GM18858 (cell line): ENCODE results near the gene RACGAP1.

Experiments
- ATAC-seq: cut with Tn5 transposase; IDR thresholded peaks from one replicate; pipeline ENCODE4 v1.9.1; 2021; ENCODE audit not compliant: unreplicated experiment

RACGAP1 gene

DNA sequence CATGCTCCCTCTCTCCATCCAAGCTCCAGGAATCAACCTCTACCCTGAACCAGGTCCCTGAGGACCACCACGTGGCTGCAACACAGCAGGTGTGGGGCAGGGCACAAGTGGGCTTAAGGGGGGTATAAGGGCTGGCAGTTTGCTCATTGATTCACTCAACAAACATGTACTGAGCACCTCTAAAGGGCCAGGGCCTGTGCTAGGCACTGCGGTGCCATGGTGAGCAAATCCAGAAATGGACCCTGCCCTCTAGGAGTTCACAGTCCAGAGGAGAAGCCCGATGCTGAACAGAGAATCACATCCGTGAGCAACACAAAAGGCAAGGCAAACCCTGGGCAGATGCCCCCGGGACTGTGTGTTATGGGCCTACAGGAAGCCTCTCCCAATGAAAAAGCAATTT lies 81.2 kb downstream of the RACGAP1 start:
- no peak for ATAC-seq

DNA sequence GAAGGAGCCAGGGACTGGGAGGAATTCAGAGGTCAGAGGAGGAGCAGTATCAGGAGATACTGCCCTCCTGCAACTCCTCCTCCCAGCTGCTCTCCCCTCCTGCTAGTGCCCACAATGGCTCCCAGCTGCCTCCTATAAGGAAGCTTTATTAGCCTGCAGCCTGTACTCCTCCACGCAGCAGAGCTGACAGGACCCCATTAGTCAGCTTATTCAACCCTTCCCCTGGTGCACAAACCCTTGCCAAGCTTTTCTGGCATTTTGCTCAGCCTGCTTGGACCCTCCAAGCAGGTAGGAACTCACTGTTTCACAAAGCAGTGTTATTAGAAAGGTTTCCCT lies 81.7 kb downstream of the RACGAP1 start:
- no peak for ATAC-seq

DNA sequence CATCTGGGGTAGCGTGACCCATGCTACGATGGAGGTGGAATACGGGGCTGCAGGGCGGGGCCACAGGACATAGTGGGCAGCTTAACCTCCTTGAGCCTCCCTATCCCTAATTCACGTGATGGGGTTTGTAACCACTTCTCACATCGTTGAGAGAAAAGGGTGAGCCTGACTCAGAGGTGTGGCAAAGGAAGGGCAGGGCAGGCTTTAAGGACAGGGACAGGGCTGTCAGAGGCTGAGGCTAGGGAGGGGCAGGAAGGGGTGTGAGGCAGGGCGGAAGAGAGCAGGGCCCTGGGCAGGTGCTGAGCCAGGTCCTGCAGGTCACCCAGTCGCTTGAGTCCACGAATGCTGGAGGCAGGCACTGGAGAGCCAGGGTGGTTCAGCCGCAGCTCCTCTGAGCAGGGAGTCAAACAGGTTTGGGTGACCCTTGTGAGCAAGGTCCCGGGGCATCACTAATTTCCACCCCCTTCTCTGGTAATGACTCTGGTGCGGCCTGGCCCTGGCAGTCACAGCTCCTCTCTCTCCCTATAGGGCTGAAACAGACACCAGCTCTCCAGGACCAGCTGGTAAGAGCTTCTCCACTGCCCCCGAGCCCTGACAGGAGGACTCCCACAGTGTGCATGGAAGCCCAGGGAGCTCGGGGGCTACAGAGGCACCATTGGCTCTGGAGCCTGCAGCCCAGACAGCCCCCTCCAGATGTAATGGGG lies 82.2 kb downstream of the RACGAP1 start:
- ATAC-seq: no peak

DNA sequence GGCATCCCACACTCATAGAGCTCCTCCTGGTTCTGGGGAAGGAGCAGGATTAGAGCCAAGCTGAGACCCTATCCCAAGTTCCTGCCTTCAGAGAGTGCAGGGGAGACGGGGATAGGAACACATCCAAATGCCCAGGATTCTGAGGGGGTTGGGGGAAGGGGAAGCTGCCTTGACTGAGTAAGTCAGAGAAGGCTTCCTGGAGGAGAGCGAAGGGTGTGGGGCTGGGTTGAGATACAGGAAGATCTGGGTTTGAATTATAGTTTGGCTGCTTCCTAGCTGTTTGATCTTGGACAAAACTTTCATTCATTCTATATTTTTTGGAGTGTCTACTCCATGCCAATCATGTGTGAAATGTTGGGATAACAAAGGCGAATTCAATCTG lies 82.8 kb downstream of the RACGAP1 start:
- no peak for ATAC-seq

DNA sequence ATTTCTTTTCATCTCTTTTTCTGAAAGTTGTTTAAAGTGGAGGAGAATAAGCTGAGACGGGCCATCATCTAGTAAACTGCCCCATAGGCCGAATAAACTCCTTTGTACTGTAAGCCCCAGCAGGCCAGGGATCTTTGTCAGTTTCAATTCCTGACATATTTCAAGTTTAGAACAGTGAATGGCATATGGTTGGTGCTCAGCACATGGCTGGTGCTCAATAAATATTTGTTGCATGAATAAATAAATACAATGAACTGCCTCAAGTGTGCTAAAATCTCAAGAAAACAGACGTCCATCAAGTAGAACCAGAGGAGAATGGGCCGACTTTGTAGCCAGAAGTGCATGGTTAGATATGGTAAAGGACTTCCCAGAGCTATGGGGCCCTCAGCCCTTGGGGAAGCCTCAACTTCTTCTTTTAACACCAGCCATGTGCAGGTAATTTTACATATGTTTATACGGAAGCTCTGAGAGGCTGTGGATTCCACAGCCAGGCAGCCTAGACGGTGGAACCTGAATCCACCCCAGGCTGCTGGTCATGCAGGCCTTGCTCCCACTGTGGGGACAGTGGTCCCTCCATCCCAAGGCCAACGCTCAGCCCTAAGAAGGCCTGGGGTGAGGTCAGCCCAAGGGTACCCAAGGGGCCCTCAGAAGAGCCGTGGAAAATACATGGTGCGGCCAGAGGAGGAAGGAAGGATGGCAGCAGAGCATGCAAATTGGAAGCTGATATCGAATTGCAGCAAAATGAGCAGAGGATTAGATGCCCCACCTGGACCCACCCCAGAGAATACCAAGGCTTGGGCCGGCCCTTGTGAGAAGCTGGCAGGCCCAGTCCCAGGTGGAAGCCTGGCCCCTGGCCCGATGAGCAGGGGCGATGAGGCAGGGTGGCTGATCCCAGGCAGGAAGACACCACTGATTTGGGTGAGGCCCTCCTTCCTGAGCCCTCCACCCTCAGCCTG lies 83.5 kb downstream of the RACGAP1 start:
- ATAC-seq: no peak

DNA sequence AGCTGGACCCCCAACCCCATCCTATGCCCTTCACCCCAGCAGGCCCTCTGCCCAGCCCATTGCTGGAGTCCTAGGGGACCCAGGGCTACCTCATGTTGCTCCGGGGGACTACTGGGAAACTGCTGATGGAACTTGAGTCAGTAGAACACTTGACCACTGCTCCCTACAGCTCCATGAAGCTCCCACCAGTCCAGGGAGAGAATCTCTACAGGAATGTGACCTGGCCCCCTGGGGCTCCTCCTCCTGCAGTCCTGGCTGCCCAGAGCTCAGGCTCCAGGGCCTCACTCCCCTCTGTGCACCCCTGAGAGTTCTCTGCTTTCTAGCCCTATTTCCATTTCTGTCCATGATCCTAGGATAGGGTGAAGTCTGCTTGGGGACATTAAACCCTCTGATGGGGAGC lies 85.6 kb downstream of the RACGAP1 start:
- ATAC-seq: no peak

DNA sequence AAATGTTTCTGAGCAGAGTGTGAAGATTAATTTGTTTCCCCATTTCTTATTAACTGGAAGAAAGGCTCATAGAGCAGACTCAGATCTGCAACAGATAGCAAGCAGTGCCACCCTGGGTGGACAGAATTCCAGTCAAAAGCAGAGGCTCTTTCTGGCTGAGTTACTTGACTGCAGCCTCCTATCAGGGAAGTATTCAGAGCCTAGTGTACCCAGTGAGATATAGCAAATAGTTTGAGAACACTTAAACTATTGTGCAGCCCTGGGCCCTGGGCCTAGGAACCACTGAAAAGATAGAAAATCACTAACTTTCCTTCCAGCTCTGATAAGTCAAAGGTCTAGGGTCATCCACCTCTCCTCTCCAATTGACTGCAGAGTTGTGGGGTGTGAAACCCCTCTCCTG lies 86.0 kb downstream of the RACGAP1 start:
- ATAC-seq: no peak
